DOHH2 (cell line): Measurements from ENCODE around the gene PIAS2.

Experiments used
- H3F3A ChIP-seq: fragments of 200-600 bp; sonication (generic), shearing (Covaris generic); 2 replicates; pipeline ENCODE4 v1.6.0; 2016; ENCODE audit warnings: antibody characterized with exemption, mild to moderate bottlenecking; ENCODE audit not compliant: control insufficient read depth, insufficient read depth
- H3K27ac ChIP-seq: fragments of 200-600 bp; sonication (generic); 2 replicates; pipeline ENCODE4 v1.5.1; 2014; ENCODE audit warnings: low read depth, mild to moderate bottlenecking, low read length, moderate library complexity
- H3K27me3 ChIP-seq: fragments of 200-600 bp; sonication (generic); 2 replicates; pipeline ENCODE4 v1.6.1; 2014; ENCODE audit warnings: mild to moderate bottlenecking, low read length, mixed read lengths; ENCODE audit not compliant: control insufficient read depth
- H3K36me3 ChIP-seq: fragments of 200-600 bp; sonication (generic); 2 replicates; pipeline ENCODE4 v1.6.1; 2014; ENCODE audit warnings: mild to moderate bottlenecking, low read length, moderate library complexity, mixed read lengths; ENCODE audit not compliant: control insufficient read depth
- H3K4me1 ChIP-seq: fragments of 200-600 bp; sonication (generic); 2 replicates; pipeline ENCODE4 v1.6.1; 2014; ENCODE audit warnings: mild to moderate bottlenecking, low read length, mixed read lengths; ENCODE audit not compliant: control insufficient read depth
- H3K4me2 ChIP-seq: fragments of 200-600 bp; sonication (generic); 2 replicates; pipeline ENCODE4 v1.6.0; 2014; ENCODE audit warnings: mild to moderate bottlenecking, low read length, moderate library complexity
- H3K4me3 ChIP-seq: fragments of 200-600 bp; sonication (generic); 2 replicates; pipeline ENCODE4 v1.5.1; 2014; ENCODE audit warnings: mild to moderate bottlenecking, low read length, mixed read lengths
- H3K79me2 ChIP-seq: fragments of 200-600 bp; sonication (generic); 2 replicates; pipeline ENCODE4 v1.6.1; 2014; ENCODE audit warnings: mild to moderate bottlenecking, low read length, mixed read lengths; ENCODE audit not compliant: control insufficient read depth
- H3K9me2 ChIP-seq: fragments of 200-600 bp; sonication (generic); replicated peaks from 2 replicates; pipeline ENCODE4 v1.6.1; 2014; ENCODE audit warnings: mild to moderate bottlenecking, low read length, mixed read lengths; ENCODE audit not compliant: control insufficient read depth
- H3K9me3 ChIP-seq: fragments of 200-600 bp; sonication (generic); 2 replicates; pipeline ENCODE4 v1.6.1; 2014; ENCODE audit warnings: antibody characterized with exemption, low read length, mixed read lengths; ENCODE audit not compliant: control insufficient read depth, insufficient read depth
- H4K20me1 ChIP-seq: fragments of 200-600 bp; sonication (generic); 2 replicates; pipeline ENCODE4 v1.6.0; 2014; ENCODE audit warnings: low read depth, mild to moderate bottlenecking, antibody characterized with exemption, low read length, moderate library complexity; ENCODE audit not compliant: control insufficient read depth, insufficient read depth
- CTCF ChIP-seq: fragments of 200-600 bp; sonication (generic); IDR thresholded peaks from one replicate; pipeline ENCODE4 v1.5.1; 2014; ENCODE audit warnings: antibody characterized with exemption, mild to moderate bottlenecking, low read depth, low read length; ENCODE audit not compliant: poor library complexity, severe bottlenecking
- EZH2phosphoT487 ChIP-seq: fragments of 200-600 bp; sonication (generic); IDR thresholded peaks from 2 replicates; pipeline ENCODE4 v1.6.1; 2017; ENCODE audit warnings: borderline replicate concordance, mild to moderate bottlenecking, antibody characterized with exemption, low read length, moderate library complexity, mixed read lengths

Gene PIAS2

GRCh38 chr18:46958209-46958608, 40.9 kb upstream of the PIAS2 start:
- Histone ChIP-seq H3K4me1 (no peaks in the 10 kb centered on the region), H3K9me2 (no peaks in the 10 kb centered on the region), H3F3A (no peaks in the 10 kb centered on the region), H3K36me3 (no peaks in the 10 kb centered on the region), H4K20me1 (no peaks in the 10 kb centered on the region), H3K9me3 (no peaks in the 10 kb centered on the region), H3K4me2 (no peak overlapping the region), H3K4me3 (no peak overlapping the region), H3K27me3 (no peaks in the 10 kb centered on the region), H3K27ac (no peak overlapping the region), H3K79me2 (no peaks in the 10 kb centered on the region)
- no peak for TF ChIP-seq CTCF
- no peak for TF ChIP-seq EZH2phosphoT487

GRCh38 chr18:46953195-46953594, 35.9 kb upstream of the PIAS2 start:
- TF ChIP-seq EZH2phosphoT487, result no peak
- no peak for TF ChIP-seq CTCF
- H3K9me3 ChIP-seq, result no peaks in the 10 kb centered on the region
- H3K36me3 ChIP-seq, result no peaks in the 10 kb centered on the region
- no peaks in the 10 kb centered on the region for H3K9me2 ChIP-seq
- no peak overlapping the region for H3K4me2 ChIP-seq
- H3F3A ChIP-seq, result no peaks in the 10 kb centered on the region
- H3K27me3 ChIP-seq, result no peaks in the 10 kb centered on the region
- no peaks in the 10 kb centered on the region for H3K4me1 ChIP-seq
- no peak overlapping the region for H3K4me3 ChIP-seq
- H3K79me2 ChIP-seq, result no peaks in the 10 kb centered on the region
- H3K27ac ChIP-seq, result no peak overlapping the region
- H4K20me1 ChIP-seq, result no peaks in the 10 kb centered on the region

- H3K4me2 ChIP-seq, result no peak overlapping the region
- H3K9me3 ChIP-seq, result no peaks in the 10 kb centered on the region
- H3K4me1 ChIP-seq, result peaks cover 11% of the 10 kb centered on the region
- no peaks in the 10 kb centered on the region for H3K9me2 ChIP-seq
- no peak overlapping the region for H3K27ac ChIP-seq
- no peak overlapping the region for H3K4me3 ChIP-seq
- no peaks in the 10 kb centered on the region for H4K20me1 ChIP-seq
- H3K36me3 ChIP-seq, result no peaks in the 10 kb centered on the region
- no peaks in the 10 kb centered on the region for H3K79me2 ChIP-seq
- no peaks in the 10 kb centered on the region for H3F3A ChIP-seq
- peak; percentile 63 for TF ChIP-seq CTCF
- no peak for TF ChIP-seq EZH2phosphoT487
- no peaks in the 10 kb centered on the region for H3K27me3 ChIP-seq
Measured at GRCh38 chr18:46950064-46950656, 32.9 kb upstream of the PIAS2 start.
